H9 (cell line): ENCODE data around the gene MS4A15. TPM values are rescaled to one million over a fixed set of nuclear protein-coding genes. Genes with fewer than 3 reads are reported as not detected.

Experiments
- DNase-seq: peaks from one replicate; pipeline ENCODE4 v3.0.0-alpha.2; 2017
- H2AFZ ChIP-seq: one replicate; pipeline ENCODE4 v1.6.1; 2013; ENCODE audit warnings: mild to moderate bottlenecking, low read length, control low read depth, moderate library complexity
- H2AK5ac ChIP-seq: 2 replicates; pipeline ENCODE4 v1.6.1; 2013; ENCODE audit warnings: low read length, control low read depth, mixed read lengths; ENCODE audit not compliant: insufficient read length
- H2BK120ac ChIP-seq: one replicate; pipeline ENCODE4 v1.6.1; 2013; ENCODE audit warnings: low read depth, mild to moderate bottlenecking, low read length, control low read depth, inconsistent platforms; ENCODE audit not compliant: poor library complexity, severe bottlenecking
- H2BK12ac ChIP-seq: 2 replicates; pipeline ENCODE4 v1.6.1; 2013; ENCODE audit warnings: low read length, control low read depth, mixed read lengths, low read depth; ENCODE audit not compliant: insufficient read length
- H2BK15ac ChIP-seq: 2 replicates; pipeline ENCODE4 v1.6.1; 2013; ENCODE audit warnings: low read depth, low read length, control low read depth
- H2BK20ac ChIP-seq: one replicate; pipeline ENCODE4 v1.6.1; 2013; ENCODE audit warnings: low read depth, mild to moderate bottlenecking, low read length, control low read depth, inconsistent platforms; ENCODE audit not compliant: poor library complexity, severe bottlenecking
- H2BK5ac ChIP-seq: 2 replicates; pipeline ENCODE4 v1.6.1; 2013; ENCODE audit warnings: low read length, control low read depth, mixed read lengths; ENCODE audit not compliant: insufficient read length
- H3K14ac ChIP-seq: 2 replicates; pipeline ENCODE4 v1.6.1; 2013; ENCODE audit warnings: low read length, control low read depth; ENCODE audit not compliant: insufficient read depth
- H3K18ac ChIP-seq: 2 replicates; pipeline ENCODE4 v1.6.1; 2013; ENCODE audit warnings: low read depth, mild to moderate bottlenecking, mixed read lengths, low read length, control low read depth; ENCODE audit not compliant: insufficient read length
- H3K23ac ChIP-seq: 2 replicates; pipeline ENCODE4 v1.6.1; 2013; ENCODE audit warnings: low read length, control low read depth, mixed read lengths, low read depth; ENCODE audit not compliant: insufficient read length
- H3K23me2 ChIP-seq: 2 replicates; pipeline ENCODE4 v1.6.1; 2013; ENCODE audit warnings: low read depth, mild to moderate bottlenecking, mixed read lengths, low read length, control low read depth; ENCODE audit not compliant: insufficient read length, poor library complexity, severe bottlenecking
- H3K27ac ChIP-seq: 2 replicates; pipeline ENCODE4 v1.5.1; 2013; ENCODE audit warnings: low read length, control low read depth, mixed read lengths, low read depth; ENCODE audit not compliant: insufficient read length
- H3K27me3 ChIP-seq: 2 replicates; pipeline ENCODE4 v1.6.1; 2013; ENCODE audit warnings: low read length, control low read depth, inconsistent platforms; ENCODE audit not compliant: insufficient read depth
- H3K4ac ChIP-seq: 2 replicates; pipeline ENCODE4 v1.6.1; 2013; ENCODE audit warnings: low read depth, mild to moderate bottlenecking, control low read depth, inconsistent platforms, low read length, moderate library complexity
- H3K4me1 ChIP-seq: 2 replicates; pipeline ENCODE4 v1.6.1; 2013; ENCODE audit warnings: low read length, control low read depth, inconsistent platforms; ENCODE audit not compliant: insufficient read depth
- H3K4me2 ChIP-seq: 2 replicates; pipeline ENCODE4 v1.6.1; 2013; ENCODE audit warnings: low read length, control low read depth, mixed read lengths; ENCODE audit not compliant: insufficient read length, insufficient read depth
- H3K56ac ChIP-seq: 2 replicates; pipeline ENCODE4 v1.6.1; 2013; ENCODE audit warnings: low read depth, mild to moderate bottlenecking, mixed read lengths, low read length, control low read depth; ENCODE audit not compliant: insufficient read length
- H3K79me1 ChIP-seq: 2 replicates; pipeline ENCODE4 v1.6.1; 2013; ENCODE audit warnings: low read depth, mild to moderate bottlenecking, moderate library complexity, low read length, control low read depth, inconsistent platforms; ENCODE audit not compliant: insufficient read depth, poor library complexity, severe bottlenecking
- H3K79me2 ChIP-seq: 2 replicates; pipeline ENCODE4 v1.6.1; 2013; ENCODE audit warnings: low read length, control low read depth, inconsistent platforms; ENCODE audit not compliant: insufficient read depth
- H3K9ac ChIP-seq: 2 replicates; pipeline ENCODE4 v1.6.1; 2013; ENCODE audit warnings: low read length, control low read depth, mixed read lengths; ENCODE audit not compliant: insufficient read length; ENCODE audit errors: extremely low read depth
- H3K9me3 ChIP-seq: one replicate; pipeline ENCODE4 v1.6.1; 2013; ENCODE audit warnings: low read depth, low read length, inconsistent platforms; ENCODE audit not compliant: control insufficient read depth
- H3T11ph ChIP-seq: one replicate; pipeline ENCODE4 v1.6.1; 2013; ENCODE audit warnings: mild to moderate bottlenecking, low read length, control low read depth, inconsistent platforms
- H4K20me1 ChIP-seq: one replicate; pipeline ENCODE4 v1.6.1; 2013; ENCODE audit not compliant: control insufficient read depth, insufficient read length, insufficient read depth
- H4K5ac ChIP-seq: 2 replicates; pipeline ENCODE4 v1.6.1; 2013; ENCODE audit warnings: low read depth, mild to moderate bottlenecking, mixed read lengths, low read length, control low read depth; ENCODE audit not compliant: insufficient read length
- H4K8ac ChIP-seq: replicated peaks from 2 replicates; pipeline ENCODE4 v1.6.1; 2013; ENCODE audit warnings: low read length, control low read depth, mixed read lengths, low read depth; ENCODE audit not compliant: insufficient read length
- H4K91ac ChIP-seq: 2 replicates; pipeline ENCODE4 v1.6.1; 2013; ENCODE audit warnings: low read depth, mild to moderate bottlenecking, moderate library complexity, mixed read lengths, low read length, control low read depth; ENCODE audit not compliant: insufficient read length
- H3K27ac Mint-ChIP-seq, 3 experiments: 2 replicates in 2 of 3; 3 replicates in 1 of 3; pipeline ENCODE4 v1.8.0; 2020 to 2021; ENCODE audit warnings: mixed read lengths in 3 of 3, mild to moderate bottlenecking in 1 of 3, moderate library complexity in 1 of 3
- H3K27me3 Mint-ChIP-seq: 2 replicates; pipeline ENCODE4 v1.8.0; 2021; ENCODE audit warnings: low read depth, mild to moderate bottlenecking, moderate library complexity, mixed read lengths
- H3K36me3 Mint-ChIP-seq, 3 experiments: 2 replicates in 2 of 3; 3 replicates in 1 of 3; pipeline ENCODE4 v1.8.0; 2020 to 2021; ENCODE audit warnings: low read depth in 3 of 3, mixed read lengths in 3 of 3; ENCODE audit not compliant: insufficient read depth in 1 of 3
- H3K4me1 Mint-ChIP-seq, 2 experiments: 2 replicates each; pipeline ENCODE4 v1.8.0; 2020; ENCODE audit warnings: mixed read lengths in 2 of 2
- H3K4me3 Mint-ChIP-seq, 2 experiments: 2 replicates in 1 of 2; 3 replicates in 1 of 2; pipeline ENCODE4 v1.8.0; 2020 to 2021; ENCODE audit warnings: mild to moderate bottlenecking in 2 of 2, mixed read lengths in 2 of 2, moderate library complexity in 1 of 2
- H3K9me3 Mint-ChIP-seq, 2 experiments: 2 replicates in 1 of 2; 3 replicates in 1 of 2; pipeline ENCODE4 v1.8.0; 2020; ENCODE audit warnings: mild to moderate bottlenecking in 2 of 2, mixed read lengths in 2 of 2, moderate library complexity in 1 of 2
- WGBS: extraction: QIAGEN DNeasy Blood & Tissue Kit; methylation state at CpG from one replicate; pipeline ENCODE4 v1.1.7; 2013; ENCODE audit warnings: missing lambda C conversion rate, low lambda C conversion rate, mixed read lengths; ENCODE audit not compliant: insufficient read length; ENCODE audit errors: extremely low coverage; 5-methylcytosine and 5-hydroxymethylcytosine counted together
- total RNA-seq: library from RNA; stranded (reverse); gene quantifications from 2 replicates; pipeline ENCODE4 v1.2.1, GENCODE V29; 2021
- TF ChIP-seq, protein P1 (sequence below): fragments of 200-600 bp; sonication (generic); conservative IDR thresholded peaks from 3 replicates; pipeline ENCODE4 v1.8.0; 2021; ENCODE audit warnings: antibody characterized with exemption, mild to moderate bottlenecking

Gene MS4A15
- total RNA-seq, 1 experiment from 2014 or later = 0.11 TPM

DNA sequence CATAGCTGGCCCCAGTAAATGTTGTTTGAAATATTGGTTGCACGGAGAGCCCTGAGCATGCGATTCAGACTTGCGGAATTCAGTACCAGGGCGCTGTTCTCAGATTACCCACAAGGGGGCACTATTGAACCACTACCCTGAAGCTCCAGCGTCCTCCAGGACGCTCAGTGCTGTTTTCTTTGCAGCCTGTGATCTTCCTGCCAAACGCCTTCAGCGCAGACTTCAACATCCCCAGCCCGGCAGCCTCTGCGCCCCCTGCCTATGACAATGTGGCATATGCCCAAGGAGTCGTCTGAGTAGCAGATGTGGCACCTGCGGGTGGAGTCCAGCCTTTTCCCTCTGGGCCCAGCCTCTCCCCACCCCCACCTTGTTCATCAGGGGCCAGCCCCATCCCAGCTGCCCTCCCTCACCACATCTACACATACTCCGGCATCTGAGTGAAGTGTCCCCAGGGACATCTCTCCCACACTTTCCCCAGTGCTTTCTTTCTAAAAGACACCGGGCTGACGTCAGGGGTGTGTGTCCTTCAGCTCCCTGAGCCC is 18.8 kb downstream of the MS4A15 start:
- H3K27ac Mint-ChIP-seq = peak overlapping the region in 1 of 3 experiments; percentile 75; a peak in 1 of 7 replicates
- H2AFZ ChIP-seq = no peak overlapping the region

More for the DNA sequence above, 18.8 kb downstream of the MS4A15 start:
- Histone ChIP-seq H3K27me3 (no peaks in the 10 kb centered on the region), H3K14ac (no peak overlapping the region), H2AK5ac (no peak overlapping the region), H3K4me1 (no peaks in the 10 kb centered on the region), H3K79me2 (no peaks in the 10 kb centered on the region), H3K9me3 (no peaks in the 10 kb centered on the region), H2BK12ac (no peak overlapping the region), H3K4ac (no peak overlapping the region), H2BK120ac (no peak overlapping the region), H3K18ac (no peak overlapping the region), H3K4me2 (no peak overlapping the region), H4K5ac (no peak overlapping the region), H3K56ac (no peak overlapping the region), H3T11ph (no peak overlapping the region), H3K79me1 (no peaks in the 10 kb centered on the region), H2BK15ac (no peak overlapping the region), H3K23ac (no peak overlapping the region), H2BK20ac (no peak overlapping the region), H3K23me2 (no peaks in the 10 kb centered on the region), H4K8ac (no peak overlapping the region), H4K20me1 (no peaks in the 10 kb centered on the region), H3K27ac (no peak overlapping the region), H4K91ac (no peak overlapping the region), H2BK5ac (no peak overlapping the region), H3K9ac (no peak overlapping the region)
- Mint-ChIP-seq H3K4me1 (peaks cover 4 to 7% of the 10 kb centered on the region in 2 experiments; a peak in 3 of 4 replicates), H3K36me3 (no peaks in the 10 kb centered on the region), H3K9me3 (peaks cover 0 to 2% of the 10 kb centered on the region in 2 experiments; a peak in 1 of 5 replicates), H3K27me3 (peaks cover 13% of the 10 kb centered on the region), H3K4me3 (peak overlapping the region in 1 of 2 experiments; percentile 39; a peak in 1 of 5 replicates)
- peak; percentile 94 for DNase-seq
- no CpG with 5 or more reads among the region's 15 CpGs for WGBS
- TF ChIP-seq, protein P1, sequence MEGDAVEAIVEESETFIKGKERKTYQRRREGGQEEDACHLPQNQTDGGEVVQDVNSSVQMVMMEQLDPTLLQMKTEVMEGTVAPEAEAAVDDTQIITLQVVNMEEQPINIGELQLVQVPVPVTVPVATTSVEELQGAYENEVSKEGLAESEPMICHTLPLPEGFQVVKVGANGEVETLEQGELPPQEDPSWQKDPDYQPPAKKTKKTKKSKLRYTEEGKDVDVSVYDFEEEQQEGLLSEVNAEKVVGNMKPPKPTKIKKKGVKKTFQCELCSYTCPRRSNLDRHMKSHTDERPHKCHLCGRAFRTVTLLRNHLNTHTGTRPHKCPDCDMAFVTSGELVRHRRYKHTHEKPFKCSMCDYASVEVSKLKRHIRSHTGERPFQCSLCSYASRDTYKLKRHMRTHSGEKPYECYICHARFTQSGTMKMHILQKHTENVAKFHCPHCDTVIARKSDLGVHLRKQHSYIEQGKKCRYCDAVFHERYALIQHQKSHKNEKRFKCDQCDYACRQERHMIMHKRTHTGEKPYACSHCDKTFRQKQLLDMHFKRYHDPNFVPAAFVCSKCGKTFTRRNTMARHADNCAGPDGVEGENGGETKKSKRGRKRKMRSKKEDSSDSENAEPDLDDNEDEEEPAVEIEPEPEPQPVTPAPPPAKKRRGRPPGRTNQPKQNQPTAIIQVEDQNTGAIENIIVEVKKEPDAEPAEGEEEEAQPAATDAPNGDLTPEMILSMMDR = peak; percentile 93
